Measurements from ENCODE around the gene HADHB.
"Not testable (repeated sequence)": the region's sequence is repeated elsewhere in the genome, so short reads cannot be mapped to it uniquely, and the experiment has no call there.

The HADHB gene

GRCh38 chr2:26284132-26284531, 39.4 kb downstream of the HADHB start:
- in situ Hi-C loops (cut with MboI; ENCODE audit: low pct_unique_long_range_greater_than_20kb, low sequenced_read_pairs) = no loop called here
- DNase-seq = no peak

GRCh38 chr2:26285931-26286330, 41.2 kb downstream of the HADHB start:
- in situ Hi-C loops (cut with MboI; ENCODE audit: low pct_unique_long_range_greater_than_20kb, low sequenced_read_pairs) = no loop called here
- no peak for DNase-seq

- no peak for DNase-seq
- in situ Hi-C loops (cut with MboI; ENCODE audit: low pct_unique_long_range_greater_than_20kb, low sequenced_read_pairs) = no loop called here
Measured at GRCh38 chr2:26290001-26290400, 45.3 kb downstream of the HADHB start.

DNA sequence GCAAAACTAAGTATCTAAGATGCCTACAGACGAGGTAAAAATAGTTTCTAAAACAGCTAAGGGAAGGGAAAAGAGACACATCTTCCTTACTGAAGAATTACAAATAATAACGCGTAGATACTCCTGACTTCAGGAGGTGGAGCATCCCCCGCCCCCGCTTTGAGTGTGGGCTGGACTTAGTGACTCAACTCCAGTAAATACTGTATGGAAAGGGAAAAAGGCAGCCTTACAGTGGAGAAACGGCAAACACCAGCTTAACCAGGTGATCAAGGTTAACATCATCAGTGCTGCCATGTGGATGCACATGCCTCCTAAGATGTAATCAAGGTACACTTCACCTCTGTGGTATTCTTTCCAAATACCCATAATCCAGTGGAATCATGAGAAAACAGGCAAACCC, 47.9 kb downstream of the HADHB start:
- in situ Hi-C loops (cut with MboI; ENCODE audit: low pct_unique_long_range_greater_than_20kb, low sequenced_read_pairs) = no loop called here

DNA sequence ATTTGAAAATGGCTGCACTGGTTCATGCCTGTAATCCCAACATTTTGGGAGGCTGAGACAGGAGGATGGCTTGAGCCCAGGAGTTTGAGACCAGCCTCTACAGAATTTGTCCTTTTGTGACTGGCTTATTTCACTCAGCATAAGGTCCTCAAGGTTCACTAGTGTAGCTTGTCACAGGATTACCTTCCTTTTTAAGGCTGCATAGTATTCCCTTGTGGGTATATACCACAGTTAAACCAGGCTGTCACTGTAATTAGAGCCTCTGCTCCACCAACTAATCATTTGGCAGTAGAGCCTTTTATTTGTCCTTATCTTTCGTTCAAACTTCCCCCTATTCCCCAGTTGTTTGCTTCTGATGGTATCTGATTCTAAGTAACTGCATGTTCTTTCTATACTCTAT, 50.8 kb downstream of the HADHB start:
- DNase-seq = no peak

More for the DNA sequence above, 47.9 kb downstream of the HADHB start:
- no peak for DNase-seq

DNA sequence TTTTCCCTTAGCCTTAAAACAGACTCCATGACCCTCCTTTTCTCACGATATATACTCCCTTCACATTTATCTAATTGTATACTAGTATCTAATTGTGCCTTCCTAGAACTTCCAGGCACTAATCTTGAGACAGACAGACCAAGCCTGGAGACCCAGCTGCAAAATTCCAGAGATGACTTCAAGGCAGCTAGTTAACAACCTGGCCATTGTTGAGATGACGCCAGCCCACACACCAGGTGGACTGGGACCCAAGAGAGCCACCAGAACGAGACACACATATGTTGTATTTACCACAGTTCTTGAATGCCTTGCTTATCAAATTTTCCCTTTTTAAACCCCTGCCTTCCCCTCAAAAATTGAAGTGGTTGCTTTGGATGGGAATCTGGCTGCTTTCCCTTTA, 52.3 kb downstream of the HADHB start:
- DNase-seq = no peak
- in situ Hi-C loops (cut with MboI; ENCODE audit: low pct_unique_long_range_greater_than_20kb, low sequenced_read_pairs) = no loop called here

More for the DNA sequence above, 50.8 kb downstream of the HADHB start:
- in situ Hi-C loops (cut with MboI; ENCODE audit: low pct_unique_long_range_greater_than_20kb, low sequenced_read_pairs) = no loop called here

GRCh38 chr2:26298286-26298637, 53.5 kb downstream of the HADHB start:
- in situ Hi-C loops (cut with MboI; ENCODE audit: low pct_unique_long_range_greater_than_20kb, low sequenced_read_pairs) = no loop called here
- DNase-seq = no peak

DNA sequence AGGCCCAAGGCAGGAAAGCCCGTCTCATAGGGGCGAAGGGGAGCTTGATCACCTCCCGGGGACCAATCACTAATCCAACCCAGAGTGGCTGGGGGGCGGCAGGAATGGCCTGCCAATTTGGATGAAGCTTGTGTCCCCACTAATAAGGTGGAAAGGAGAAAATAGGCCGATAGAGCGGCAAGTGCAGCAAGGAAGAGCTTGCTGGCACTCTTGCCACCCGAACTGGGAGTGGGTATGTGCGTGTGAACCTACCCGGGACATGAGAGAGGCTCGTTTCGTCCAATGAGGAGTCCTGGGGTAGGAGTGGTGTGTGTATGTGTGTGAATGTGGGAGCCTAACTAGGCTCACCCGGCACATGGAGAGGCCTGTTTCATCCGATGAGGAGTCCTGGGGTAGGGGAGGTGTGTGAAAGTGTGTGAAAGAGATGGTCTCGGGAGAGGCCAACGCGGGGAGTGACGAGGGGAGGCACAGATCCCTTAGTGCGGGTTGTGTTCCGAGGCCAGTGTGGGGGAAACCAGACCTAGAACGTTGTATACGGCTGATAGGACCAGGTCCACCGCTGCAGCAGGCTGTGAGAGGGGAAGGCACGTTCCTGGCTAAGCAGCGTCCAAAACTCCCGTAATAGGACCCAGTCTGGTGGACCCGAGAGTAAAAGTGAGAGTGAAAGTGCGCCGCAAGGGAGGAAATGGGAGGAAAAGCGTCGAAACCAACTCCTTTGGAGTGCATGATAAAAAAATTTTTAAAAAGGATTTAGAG, 54.1 kb downstream of the HADHB start:
- peak; percentile 12 for DNase-seq

GRCh38 chr2:26299471-26300101, 54.8 kb downstream of the HADHB start:
- in situ Hi-C loops (cut with MboI; ENCODE audit: low pct_unique_long_range_greater_than_20kb, low sequenced_read_pairs) = no loop called here
- peak; percentile 57 for DNase-seq

More for the DNA sequence above, 54.1 kb downstream of the HADHB start:
- in situ Hi-C loops (cut with MboI; ENCODE audit: low pct_unique_long_range_greater_than_20kb, low sequenced_read_pairs) = no loop called here

DNA sequence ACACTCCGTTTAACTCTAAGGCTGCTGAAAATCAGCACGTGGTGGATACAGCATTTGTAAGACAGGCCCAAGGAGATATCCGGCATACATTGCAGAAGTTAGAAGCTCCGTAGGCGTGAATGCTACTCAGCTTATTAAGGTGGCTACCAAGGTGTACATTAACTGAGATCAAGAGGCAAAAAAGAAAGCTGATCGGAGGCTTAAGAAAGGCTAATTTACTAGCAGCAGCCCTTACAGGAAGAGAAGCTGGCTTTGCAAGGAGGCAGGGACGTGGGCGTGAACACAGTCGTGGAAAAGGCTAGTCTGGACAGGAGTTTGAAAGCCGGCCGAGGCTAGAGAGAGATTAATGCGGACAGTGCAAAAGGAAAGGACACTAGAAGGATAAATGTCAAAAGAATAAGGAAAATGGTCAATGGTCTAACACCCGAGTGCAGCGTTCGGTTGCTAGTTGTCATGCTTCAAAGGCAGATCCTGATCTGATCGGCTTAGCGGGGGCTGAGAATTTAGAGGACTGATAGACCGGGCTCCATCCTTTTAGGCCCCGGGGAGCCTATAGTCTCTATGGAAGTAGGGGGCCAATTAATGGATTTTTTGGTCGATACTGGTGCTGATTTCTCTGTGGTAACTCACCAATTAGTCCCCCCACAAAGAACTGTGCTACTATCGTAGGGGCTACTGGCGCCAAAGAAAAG, 55.6 kb downstream of the HADHB start:
- in situ Hi-C loops (cut with MboI; ENCODE audit: low pct_unique_long_range_greater_than_20kb, low sequenced_read_pairs) = no loop called here
- DNase-seq = peak; percentile 11

DNA sequence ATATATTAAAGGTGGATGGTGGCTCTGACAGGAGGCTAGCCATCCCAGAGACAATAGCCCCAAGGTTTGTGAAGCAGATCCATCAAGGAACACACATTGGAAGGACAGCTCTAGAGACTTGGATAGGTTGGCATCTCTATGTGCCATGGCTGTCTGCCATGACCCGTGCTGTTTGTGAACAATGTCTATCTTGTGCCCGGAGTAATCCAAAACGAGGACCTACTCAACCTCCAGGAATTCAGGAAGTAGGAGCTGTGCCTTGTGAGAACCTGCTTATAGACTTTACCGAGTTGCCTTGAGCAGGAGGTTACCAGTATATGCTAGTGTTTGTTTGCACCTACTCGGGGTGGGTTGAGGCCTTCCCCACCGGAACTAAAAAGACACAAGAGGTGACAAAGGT, 58.1 kb downstream of the HADHB start:
- DNase-seq = no peak
- in situ Hi-C loops (cut with MboI; ENCODE audit: low pct_unique_long_range_greater_than_20kb, low sequenced_read_pairs) = no loop called here

GRCh38 chr2:26305094-26305493, 60.4 kb downstream of the HADHB start:
- in situ Hi-C loops (cut with MboI; ENCODE audit: low pct_unique_long_range_greater_than_20kb, low sequenced_read_pairs); DNase-seq: not testable (repeated sequence)

- no peak for DNase-seq
- in situ Hi-C loops (cut with MboI; ENCODE audit: low pct_unique_long_range_greater_than_20kb, low sequenced_read_pairs) = no loop called here
Measured at GRCh38 chr2:26305540-26305939, 60.8 kb downstream of the HADHB start.

GRCh38 chr2:26309921-26310320, 65.2 kb downstream of the HADHB start:
- in situ Hi-C loops (cut with MboI; ENCODE audit: low pct_unique_long_range_greater_than_20kb, low sequenced_read_pairs) = no loop called here
- DNase-seq = no peak

DNA sequence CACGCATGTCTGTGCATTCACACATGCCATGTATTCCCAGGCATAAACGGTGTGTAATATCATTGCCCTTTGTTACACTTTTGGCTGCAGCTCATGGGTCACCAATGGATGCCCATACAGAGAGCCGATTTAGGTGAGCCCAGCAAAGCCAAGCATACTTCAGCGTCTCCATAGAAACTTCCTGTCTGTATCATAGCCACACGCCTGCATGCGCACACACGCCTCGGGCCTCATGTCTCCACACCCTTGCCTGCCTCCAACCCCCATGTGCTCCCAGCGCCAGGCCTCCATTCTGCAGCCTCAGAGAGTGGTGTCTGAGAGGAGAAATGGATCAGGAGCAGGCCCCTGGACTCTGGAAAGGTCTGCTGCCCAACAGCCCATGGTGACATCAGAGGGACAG, 67.7 kb downstream of the HADHB start:
- in situ Hi-C loops (cut with MboI; ENCODE audit: low pct_unique_long_range_greater_than_20kb, low sequenced_read_pairs) = no loop called here

DNA sequence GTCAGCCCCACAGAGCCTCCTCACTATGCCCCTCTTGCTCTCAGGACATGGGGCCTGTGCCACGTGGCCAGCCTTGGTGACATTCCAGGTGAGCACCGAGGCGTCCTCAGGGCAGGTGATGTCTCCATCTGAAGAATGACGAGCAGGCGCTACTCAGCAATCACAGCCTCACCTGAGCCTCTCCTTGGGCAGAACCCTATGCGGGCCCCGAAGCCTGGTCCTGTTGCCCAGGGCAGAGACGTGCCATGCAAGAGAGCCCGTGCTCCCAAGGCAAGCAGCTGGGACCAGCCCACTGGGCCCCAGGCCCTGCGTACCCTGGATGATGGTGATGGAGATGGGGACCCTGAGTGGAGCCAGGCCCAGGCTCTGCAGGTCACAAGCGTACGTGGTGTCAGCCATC, 68.7 kb downstream of the HADHB start:
- DNase-seq = no peak
- in situ Hi-C loops (cut with MboI; ENCODE audit: low pct_unique_long_range_greater_than_20kb, low sequenced_read_pairs) = no loop called here

More for the DNA sequence above, 67.7 kb downstream of the HADHB start:
- no peak for DNase-seq

GRCh38 chr2:26314243-26314642, 69.5 kb downstream of the HADHB start:
- in situ Hi-C loops (cut with MboI; ENCODE audit: low pct_unique_long_range_greater_than_20kb, low sequenced_read_pairs) = no loop called here
- DNase-seq = no peak

GRCh38 chr2:26316041-26316440, 71.3 kb downstream of the HADHB start:
- in situ Hi-C loops (cut with MboI; ENCODE audit: low pct_unique_long_range_greater_than_20kb, low sequenced_read_pairs) = no loop called here
- DNase-seq = peak; percentile 27

DNA sequence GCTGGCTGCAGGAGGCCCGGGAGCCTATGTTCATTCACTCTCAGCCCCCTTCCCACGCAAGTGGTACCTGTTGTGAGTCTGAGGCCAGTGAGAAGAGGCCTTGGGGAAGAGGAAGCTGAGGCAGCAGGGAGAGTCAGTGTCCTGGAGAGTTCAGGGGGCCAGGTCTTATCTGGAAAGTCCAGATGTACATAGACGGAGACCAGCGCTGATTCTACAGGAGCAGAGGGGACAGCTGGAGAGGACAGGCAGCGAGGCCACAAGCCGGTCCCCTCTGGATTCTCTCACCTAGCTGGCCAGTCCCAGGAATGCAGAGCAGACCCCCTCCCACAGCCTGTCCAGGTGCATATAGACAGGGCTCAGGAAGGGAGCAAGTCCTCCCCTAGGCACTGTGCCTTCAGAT, 72.1 kb downstream of the HADHB start:
- DNase-seq = no peak
- in situ Hi-C loops (cut with MboI; ENCODE audit: low pct_unique_long_range_greater_than_20kb, low sequenced_read_pairs) = no loop called here

DNA sequence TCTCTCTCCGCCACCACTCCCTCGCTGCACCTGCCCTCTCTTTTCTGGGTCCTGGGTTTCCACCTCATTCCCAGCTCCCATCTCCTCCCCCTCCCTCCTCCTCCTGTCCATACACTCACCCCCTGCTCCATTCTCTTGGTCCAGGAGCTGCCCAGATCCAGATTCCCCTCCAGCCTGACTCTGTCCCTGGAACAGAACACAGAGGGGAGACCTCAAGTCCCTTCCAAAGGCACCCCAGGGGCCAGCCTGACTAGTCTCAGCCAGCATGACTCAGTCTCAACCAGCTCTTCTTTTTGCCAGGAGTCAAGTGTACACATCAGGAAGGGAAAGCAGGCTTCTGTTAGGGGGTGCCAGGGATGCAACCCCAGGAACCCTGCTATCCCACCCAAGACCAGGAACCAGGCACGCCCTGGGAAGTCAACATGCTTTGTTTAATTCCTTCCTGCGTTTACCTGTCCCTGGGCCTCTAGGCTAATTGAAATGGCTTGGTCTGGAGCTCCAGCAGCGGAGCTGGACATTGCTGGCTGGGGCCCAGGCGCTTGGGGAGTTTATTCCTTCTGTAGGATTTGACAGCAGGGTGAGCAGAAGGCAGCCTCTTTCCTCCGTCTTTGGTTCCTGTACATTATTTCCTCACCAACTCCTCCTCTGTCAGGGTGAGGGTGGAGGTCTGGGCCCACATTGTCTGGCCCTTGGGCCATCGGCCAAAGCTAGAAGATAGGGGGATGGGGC, 72.8 kb downstream of the HADHB start:
- in situ Hi-C loops (cut with MboI; ENCODE audit: low pct_unique_long_range_greater_than_20kb, low sequenced_read_pairs) = no loop called here
- DNase-seq = no peak
